Stimulated activated CD4-positive, alpha-beta T cell treated with anti-CD3 and anti-CD28 coated beads, Interleukin-4, amount 100 ng/mL, for 1 hour (primary cell): ENCODE measurements around the gene HTT.
"Not testable (repeated sequence)": the region's sequence is repeated elsewhere in the genome, so short reads cannot be mapped to it uniquely, and the experiment has no call there.

Experiments
- DNase-seq: peaks from one replicate; pipeline ENCODE4 v3.0.0-alpha.2; 2020

HTT gene

DNA sequence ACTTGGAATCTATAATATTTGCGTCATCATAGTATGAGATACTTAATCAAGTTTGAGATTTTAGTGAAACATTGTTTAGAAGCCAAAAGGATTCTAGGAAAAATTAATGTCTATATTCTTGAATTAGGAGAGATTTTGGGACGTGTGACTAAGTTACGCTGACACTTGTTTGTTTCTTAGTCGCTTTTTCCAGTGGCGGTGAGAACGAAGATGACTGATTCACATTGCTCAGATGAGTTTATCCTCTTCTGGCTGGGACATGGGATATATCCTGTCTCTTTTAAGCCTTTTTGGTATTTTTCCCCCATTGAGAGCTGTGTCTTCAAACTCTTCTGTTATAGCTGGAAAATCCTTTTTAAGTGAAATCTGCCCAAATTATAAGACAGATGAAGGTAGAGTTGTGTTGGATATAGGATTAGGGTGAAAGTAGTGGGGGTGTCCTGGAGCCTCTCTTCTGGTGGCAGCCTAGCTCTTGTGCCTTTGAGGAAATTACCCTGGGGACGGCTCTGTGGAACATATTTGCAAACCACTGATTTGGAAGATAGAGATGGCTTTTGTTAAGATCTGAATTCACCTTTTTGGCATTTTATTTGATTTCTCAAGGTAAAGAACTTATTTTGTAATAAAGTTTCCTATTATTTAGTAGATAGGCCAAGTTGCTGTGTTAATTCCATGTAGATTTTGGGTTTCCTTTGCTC lies 49.7 kb downstream of the HTT start:
- DNase-seq: no peak

DNA sequence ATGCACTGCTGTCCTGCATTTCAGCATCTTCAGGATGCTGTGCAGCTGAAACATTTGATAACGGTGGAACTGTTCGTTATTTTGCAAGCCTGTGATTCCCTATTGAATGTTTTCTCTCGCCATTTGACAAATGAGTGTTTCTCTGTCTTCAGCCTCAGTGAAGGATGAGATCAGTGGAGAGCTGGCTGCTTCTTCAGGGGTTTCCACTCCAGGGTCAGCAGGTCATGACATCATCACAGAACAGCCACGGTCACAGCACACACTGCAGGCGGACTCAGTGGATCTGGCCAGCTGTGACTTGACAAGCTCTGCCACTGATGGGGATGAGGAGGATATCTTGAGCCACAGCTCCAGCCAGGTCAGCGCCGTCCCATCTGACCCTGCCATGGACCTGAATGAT lies 52.6 kb downstream of the HTT start:
- no peak for DNase-seq

DNA sequence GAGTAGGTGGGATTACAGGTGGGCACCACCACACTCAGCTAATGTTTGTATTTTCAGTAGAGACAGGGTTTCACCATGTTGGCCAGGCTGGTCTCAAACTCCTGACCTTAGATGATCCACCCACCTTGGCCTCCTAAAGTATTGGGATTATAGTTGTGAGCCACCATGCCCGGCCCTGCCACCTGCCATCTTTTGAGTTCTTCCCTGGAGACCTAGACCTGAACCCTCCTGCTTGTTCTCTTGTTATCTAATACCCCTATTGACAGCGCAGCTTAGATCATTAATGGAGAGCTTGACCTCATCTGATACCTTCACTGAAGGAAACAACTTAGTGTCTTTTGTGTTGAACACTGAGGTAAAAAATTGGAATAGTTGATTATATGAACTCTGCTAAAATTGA lies 53.6 kb downstream of the HTT start:
- DNase-seq: no peak

DNA sequence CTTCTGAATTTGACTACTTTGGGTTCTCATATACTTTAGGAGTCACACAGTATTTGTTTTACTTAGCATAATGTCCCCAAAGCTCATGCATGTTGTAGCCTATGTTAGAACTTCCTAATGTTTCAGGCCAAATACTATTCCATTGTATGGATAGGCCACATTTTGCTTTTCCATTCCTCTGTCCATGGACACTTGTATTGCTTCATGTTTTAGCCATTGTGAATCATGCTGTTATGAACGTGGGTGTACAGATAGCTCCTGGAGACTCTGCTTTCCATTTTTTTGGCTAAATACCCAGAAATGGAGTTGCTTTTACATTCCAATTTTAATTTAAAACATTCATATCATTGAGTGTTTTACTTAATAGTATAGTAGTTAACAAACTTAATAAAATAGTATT lies 54.5 kb downstream of the HTT start:
- DNase-seq: no peak

DNA sequence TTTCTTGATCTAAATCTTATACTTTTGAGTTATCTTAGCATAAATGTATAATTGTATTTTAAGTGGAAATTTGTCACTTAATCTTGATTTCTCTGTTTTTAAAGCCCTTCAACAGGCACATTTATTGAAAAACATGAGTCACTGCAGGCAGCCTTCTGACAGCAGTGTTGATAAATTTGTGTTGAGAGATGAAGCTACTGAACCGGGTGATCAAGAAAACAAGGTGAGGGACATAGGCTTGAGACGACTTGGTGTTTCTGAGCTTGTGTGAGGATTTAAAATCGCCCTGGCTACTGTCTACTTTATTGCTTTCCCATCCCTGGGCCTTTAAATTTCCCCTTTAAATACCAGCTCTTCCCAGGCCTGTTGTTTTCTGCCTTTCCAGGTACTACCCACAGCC lies 55.7 kb downstream of the HTT start:
- no peak for DNase-seq

DNA sequence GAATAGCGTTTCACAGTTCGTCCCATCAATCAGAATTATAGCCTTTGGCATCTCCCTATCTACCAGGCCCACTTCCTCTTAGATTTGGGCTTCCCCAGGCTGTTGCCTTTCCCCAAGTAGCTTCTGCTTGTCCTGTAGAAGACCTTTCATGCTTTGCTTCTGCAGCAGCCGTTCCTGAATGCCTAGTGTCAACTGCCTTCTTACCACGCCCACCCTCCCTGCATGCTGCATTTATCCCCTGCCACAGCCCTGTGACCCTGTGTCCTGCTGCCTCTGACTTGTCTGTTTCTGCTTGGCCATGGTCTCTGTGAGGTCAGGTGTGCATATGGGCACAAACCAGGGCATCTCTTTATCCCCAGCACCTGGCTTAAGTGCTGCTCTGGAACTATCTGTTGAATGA lies 56.3 kb downstream of the HTT start:
- no peak for DNase-seq

DNA sequence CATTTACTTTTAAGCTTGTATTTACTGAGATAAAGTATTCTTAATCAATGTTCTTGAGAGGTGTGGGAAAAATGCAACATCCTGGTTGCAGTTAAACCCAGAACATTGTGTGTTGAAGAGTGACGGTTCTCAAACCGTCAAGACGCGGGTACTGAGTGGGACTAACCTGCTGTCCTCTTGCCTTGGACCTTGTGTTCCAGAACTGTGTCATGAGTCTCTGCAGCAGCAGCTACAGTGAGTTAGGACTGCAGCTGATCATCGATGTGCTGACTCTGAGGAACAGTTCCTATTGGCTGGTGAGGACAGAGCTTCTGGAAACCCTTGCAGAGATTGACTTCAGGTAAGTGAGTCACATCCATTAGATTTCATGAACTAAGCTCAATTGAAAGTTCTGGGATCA lies 59.7 kb downstream of the HTT start:
- DNase-seq: no peak

DNA sequence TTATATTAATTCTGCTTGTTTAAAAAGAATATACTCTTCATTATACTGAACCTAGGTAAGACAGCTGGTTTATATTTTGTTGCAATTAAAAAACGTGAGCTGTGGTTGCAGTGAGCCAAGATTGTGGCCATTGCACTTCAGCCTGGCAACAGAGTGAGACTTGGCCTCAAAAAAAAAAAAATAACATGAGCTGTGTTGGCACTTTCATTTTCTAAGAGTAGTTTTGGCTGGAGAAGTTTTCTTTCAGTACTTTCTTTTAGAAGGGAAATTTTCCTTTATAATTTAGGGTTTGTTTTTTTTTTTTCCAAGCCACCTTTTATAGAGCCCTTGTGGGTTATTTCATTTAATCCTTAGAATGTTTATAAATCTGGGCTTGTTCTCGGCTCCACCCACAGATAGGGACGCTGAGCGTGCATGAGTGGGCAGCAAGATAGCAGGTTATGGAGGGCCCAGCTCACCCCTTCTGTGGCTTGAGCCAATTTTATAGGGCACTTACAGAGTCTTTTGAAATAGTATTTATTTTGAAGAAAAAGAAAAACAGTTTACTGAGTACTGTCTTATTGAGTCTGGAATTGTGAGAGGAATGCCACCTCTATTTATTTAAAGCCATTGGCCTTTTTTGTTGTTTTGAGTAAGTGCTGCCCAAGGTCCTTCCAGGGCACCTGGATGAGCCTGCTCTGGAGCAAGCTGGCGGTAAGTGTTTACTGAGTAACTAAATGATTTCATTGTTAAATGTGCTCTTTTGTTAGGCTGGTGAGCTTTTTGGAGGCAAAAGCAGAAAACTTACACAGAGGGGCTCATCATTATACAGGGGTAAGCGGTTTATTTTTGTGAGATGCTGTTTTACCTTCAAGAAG lies 60.9 kb downstream of the HTT start:
- DNase-seq: no peak

DNA sequence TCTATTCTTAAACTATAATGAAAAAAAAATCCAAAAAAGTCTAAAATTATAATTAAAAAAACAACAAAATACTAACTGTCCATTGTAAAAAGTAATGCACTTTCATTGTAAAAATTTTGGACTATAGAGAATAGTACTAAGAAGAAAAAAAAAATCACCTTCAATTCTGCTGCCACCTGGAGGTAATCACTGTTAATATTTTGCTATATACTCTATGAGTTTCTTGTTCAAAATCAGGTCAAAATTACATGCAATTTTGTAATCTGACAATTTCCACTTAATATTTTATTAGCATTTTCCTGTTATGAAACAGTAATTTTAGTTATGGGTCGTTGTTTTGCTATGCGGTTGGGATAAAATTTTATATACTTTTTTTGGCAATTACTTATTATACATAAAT lies 62.0 kb downstream of the HTT start:
- no peak for DNase-seq

DNA sequence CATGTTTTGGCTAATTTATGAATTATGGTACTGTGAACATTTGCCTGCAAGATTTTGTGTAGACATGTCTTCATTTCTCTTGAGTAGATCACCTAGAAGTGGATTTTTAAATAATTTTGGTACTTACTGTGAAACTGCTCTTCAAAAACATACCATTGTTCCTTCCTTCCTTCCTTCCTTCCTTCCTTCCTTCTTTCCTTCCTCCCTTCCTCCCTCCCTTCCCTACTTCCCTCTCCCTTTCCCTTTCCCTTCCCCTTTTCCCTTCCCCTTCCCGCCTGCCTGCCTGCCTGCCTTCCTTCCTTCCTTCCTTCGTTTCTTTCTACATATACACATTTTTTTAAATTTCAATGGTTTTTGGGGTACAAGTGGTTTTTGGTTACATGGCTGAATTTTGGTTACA lies 63.4 kb downstream of the HTT start:
- DNase-seq: no peak

DNA sequence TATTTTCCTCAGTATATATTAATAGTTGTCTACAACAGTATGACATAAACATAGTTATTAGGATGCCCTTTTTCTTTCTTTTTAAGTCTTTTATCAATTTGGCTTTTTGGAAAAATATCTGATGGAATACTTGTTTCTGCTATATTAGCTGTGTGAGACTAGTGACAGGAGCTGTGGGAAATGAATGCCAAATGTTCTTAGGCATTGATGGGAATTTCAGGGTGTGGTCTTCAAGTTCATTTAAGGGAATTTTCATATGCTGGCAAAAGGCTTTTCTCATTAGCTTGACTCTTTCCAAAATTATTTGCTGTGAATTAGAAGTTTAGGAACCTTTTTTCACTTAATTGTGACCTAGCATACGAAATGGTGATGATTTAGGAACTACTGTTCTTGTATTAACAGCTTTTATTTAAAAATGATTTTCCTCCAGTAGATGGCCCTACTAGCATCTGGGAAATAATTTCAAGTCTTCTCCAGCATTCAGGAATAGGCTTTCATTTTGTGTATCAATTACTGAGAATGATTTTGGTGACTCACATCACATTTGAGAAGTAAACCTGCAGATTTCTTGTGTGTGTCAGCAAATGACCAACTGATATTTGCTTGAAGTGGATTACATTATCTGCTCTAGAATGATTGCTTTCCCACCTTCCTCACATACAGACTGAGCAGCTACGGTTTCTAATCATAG lies 70.9 kb downstream of the HTT start:
- DNase-seq: no peak

DNA sequence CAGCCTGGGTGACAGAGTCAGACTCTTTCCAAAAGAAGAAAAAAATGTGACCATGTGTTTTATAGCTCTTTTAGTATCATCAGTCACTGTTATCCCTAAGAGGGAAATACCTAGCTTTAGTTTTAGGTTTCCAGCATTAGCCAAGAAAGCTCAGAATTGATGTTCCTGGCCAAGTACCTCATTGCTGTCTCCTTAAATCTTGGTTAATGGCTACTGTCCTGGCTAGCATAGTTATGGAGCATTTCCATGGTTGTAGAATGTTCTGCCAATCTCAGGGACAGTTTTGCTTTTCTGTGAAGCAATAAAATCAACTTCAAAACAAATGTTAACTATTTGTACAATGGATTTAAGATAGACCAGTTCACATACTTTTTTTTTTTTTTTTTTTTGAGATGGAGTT lies 74.4 kb downstream of the HTT start:
- no peak for DNase-seq

DNA sequence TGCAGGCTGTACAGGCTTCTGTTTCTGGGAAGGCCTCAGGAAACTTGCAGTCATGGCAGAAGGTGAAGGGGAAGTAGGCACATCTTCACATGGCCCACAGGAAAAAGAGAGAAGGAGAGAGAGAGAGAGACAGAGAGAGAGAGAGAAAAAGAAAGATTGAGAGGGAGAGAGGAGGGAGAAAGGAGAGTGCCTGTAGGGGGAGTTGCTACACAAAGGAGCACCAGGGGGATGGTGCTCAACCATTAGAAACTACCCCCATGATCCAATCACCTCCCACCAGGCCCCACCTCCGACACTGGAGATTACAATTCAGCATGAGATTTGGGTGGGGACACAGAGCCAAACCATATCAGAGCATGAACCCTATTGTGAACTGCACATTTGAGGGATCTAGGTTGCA lies 76.8 kb downstream of the HTT start:
- not testable (repeated sequence) for DNase-seq

DNA sequence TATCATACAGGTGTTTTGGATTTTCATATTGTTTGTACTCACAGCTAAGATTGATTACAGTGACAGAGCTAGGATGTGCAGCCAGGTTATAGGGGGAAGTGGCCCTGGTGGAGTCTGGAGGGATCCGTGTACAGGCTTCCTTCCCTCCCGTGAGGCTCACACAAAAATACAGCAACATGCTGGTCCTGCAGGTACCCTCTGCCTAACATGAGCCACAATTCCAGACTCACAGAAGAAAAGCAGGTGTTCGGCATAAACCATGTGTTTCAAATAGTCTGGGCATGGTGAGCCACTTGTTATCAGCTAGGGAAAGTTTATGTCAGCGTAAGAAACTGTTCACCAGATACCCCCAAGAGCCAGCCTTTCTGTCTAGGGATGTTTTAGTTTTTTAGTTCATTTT lies 82.9 kb downstream of the HTT start:
- DNase-seq: no peak

DNA sequence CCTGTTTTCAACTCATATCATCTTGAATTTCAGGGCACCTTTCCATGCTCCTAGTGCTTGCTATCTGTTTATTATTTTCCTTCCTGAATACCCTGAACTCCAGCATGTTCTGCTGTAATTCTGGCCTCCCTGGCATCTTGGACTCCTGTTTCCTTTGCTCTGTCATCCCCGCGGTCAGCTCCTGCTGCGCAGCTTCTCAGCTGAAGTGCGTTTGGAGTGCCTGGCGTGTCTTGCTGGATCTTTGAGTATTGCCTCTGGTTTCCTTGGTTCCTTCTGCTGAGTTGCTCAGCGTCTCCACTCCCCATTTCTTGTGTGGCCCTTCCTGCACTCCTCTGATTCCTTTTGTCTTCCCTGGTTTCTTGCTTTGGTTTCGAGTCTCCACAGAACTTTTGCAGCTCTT lies 84.4 kb downstream of the HTT start:
- DNase-seq: no peak

DNA sequence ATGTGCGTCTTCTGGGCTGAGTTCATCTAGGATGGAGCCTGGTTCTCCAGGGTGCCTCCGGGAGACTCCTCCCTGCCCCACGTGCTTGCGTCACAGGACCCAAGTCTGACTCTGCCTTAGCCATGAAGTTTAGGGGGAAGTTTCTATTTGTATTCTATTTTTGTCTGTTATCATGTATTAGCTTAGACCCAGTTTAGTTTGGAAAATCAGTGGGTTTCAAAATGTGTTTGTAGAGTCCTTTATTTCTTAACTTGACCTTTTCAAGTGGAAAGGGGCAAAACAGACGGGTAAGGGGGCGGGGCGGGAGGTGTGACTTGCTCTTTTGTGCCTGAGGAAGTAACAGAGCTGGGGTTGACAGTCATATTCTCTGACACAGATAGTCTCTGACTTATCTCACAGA lies 86.0 kb downstream of the HTT start:
- no peak for DNase-seq

DNA sequence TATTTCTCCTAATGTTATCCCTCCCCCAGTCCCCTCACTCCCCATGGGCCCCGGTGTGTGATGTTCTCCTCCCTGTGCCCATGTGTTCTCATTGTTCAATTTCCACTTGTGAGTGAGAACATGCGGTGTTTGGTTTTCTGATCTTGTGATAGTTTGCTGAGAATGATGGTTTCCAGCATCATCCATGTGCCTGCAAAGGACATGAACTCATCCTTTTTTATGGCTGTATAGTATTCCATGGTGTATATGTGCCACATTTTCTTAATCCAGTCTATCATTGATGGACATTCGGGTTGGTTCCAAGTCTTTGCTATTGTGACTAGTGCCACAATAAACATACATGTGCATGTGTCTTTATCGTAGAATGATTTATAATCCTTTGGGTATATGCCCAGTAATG lies 86.6 kb downstream of the HTT start:
- not testable (repeated sequence) for DNase-seq

DNA sequence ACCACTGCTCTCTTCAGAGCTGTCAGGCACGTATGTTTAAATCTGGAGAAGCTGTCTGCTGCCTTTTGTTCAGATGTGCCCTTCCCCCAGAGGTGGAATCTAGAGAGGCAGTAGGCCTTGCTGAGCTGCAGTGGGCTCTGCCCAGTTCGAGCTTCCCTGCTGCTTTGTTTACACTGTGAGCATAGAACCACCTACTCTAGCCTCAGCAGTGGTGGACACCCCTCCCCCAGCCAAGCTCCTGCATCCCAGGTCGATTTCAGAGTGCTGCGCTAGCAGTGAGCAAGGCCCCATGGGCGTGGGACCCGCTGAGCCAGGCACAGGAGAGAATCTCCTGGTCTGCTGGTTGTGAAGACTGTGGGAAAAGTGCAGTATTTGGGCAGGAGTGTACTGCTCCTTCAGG lies 92.0 kb downstream of the HTT start:
- not testable (repeated sequence) for DNase-seq

DNA sequence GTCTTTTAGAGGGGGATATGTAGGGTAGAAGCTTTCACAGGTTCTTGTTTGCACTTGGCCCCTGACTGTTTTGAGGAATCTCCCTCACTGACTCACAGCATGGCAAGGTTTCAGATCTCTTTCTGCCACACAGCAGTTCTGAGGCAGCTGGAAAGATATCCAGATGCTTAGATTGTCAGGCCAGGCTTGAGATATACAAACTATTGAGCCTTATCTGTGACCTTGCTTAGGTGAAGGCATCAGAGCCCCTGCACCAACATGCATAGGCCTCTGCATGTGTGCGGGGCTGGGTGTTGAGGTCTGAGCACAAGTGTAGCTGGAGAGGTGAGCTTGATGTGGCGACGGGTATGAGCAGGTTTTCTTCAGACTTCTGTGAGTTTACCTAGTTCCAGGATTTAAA lies 93.5 kb downstream of the HTT start:
- no peak for DNase-seq

DNA sequence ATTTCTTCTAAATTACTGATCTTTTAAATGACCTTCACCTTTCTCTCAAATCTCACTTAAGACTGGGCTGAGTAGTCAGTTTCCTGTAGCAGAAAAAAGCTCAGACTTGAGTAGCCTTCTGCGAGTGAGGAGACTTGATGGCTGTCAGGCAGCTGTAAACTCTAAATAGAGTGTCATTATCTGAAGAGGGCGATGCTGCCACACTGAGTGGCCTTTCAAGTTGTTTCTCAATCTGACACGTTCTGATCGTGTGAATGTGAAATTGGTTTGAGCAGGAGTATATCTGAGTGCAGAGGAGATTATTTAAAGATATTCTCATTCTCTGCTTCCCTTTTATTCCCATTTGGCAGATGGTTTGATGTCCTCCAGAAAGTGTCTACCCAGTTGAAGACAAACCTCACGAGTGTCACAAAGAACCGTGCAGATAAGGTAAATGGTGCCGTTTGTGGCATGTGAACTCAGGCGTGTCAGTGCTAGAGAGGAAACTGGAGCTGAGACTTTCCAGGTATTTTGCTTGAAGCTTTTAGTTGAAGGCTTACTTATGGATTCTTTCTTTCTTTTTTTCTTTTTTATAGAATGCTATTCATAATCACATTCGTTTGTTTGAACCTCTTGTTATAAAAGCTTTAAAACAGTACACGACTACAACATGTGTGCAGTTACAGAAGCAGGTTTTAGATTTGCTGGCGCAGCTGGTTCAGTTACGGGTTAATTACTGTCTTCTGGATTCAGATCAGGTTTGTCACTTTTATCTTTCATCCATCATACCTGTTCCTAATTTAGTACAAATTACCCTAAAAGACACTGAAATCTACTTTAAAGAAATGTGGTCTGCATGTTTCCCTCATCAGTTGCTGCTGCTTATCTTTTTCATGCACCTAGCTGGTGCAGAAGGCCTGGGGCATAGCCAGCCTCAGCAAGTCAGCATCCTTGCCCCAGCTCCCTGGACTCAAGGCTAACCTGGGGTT lies 100.2 kb downstream of the HTT start:
- no peak for DNase-seq

DNA sequence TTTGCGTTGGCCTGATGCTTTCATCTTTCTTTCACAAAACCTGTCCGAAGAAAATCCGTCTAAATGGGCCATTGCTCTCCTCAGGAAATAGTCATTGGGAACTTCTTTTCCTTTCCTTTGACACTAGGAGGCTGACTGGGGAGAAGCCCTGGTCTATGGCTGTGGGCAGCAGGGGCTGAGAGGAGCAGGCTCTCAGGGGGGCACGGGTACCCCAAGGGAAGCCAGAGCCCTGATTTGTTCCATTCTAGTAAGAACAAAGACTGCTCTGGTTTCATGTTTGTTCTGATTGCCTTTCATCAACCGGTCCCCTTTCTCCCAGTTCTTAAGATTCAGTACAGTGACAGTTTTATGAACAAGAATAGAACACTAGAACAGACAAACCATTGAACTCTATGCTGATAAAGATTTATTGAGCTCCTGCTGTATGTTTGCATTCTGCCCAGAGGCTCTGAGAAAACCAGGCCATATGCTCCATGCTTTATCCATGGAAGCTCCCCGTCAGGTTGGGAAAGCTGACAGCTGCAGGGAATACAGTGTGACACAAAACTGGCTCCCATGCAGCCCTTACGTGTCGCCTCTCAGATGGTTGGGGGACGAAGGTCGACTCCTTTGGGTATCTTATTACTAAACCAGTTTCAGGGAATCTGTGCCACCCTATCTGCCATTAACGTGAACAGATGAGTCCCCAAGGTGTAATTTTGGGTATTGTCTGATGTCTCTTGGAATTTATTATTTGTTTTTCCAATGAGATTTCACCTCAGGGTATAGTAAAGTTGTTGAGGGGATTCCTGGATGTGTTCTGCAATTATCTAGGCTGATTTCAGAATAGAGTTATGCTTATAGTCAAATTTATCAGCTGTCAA lies 102.1 kb downstream of the HTT start:
- no peak for DNase-seq

DNA sequence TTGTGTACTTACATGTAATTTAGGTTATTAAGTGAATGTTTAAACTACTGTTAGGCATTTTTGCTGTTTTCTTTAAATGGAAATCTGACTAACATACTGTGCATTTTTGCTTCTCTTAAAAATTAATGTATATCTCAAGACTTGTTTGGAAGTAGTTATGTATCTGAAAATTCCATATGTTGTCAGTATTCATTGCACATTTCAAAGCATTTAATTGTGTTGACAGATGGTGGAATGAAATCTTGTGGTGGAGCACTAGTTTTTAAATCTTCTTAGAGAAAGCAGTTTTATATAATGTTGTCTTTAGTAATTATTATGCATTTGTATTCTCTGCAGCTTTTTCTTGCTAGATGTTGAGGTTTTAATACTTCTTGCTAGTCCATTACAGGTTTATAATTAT lies 102.9 kb downstream of the HTT start:
- no peak for DNase-seq
